ENCODE results near the gene SRD5A1.

The SRD5A1 gene

GRCh38 chr5:6585168-6585567 lies 48.1 kb upstream of the SRD5A1 start:
- no peak overlapping the region for H3K4me3 ChIP-seq (replicated peaks; ENCODE audit: insufficient read depth, low read length)
- no peak for DNase-seq (ENCODE audit: low read depth in 1 of 2, low spot score in 1 of 2)
- H3K27ac ChIP-seq (replicated peaks) = no peak overlapping the region
- no peak for TF ChIP-seq POLR2AphosphoS5 (IDR thresholded peaks at IDR 0.05; ENCODE audit: low read depth)
- no peak for TF ChIP-seq REST (IDR thresholded peaks at IDR 0.05; ENCODE audit: insufficient replicate concordance, low read depth)
- TF ChIP-seq GABPA (IDR thresholded peaks at IDR 0.05; ENCODE audit: low read depth) = no peak
- TF ChIP-seq SPI1 (IDR thresholded peaks at IDR 0.05; ENCODE audit: borderline replicate concordance, low read depth) = no peak
- TF ChIP-seq CTCF (IDR thresholded peaks at IDR 0.05; ENCODE audit: insufficient read depth, low read length) = no peak
- H3K27me3 ChIP-seq (ENCODE audit: insufficient read depth, poor library complexity, severe bottlenecking) = peaks cover 40% of the 10 kb centered on the region

- DNase-seq (ENCODE audit: low read depth in 1 of 2, low spot score in 1 of 2) = no peak
- peaks cover 32% of the 10 kb centered on the region for H3K27me3 ChIP-seq (ENCODE audit: insufficient read depth, poor library complexity, severe bottlenecking)
- TF ChIP-seq GABPA (IDR thresholded peaks at IDR 0.05; ENCODE audit: low read depth) (no peak), CTCF (IDR thresholded peaks at IDR 0.05; ENCODE audit: insufficient read depth, low read length) (no peak), REST (IDR thresholded peaks at IDR 0.05; ENCODE audit: insufficient replicate concordance, low read depth) (no peak), SPI1 (IDR thresholded peaks at IDR 0.05; ENCODE audit: borderline replicate concordance, low read depth) (no peak), POLR2AphosphoS5 (IDR thresholded peaks at IDR 0.05; ENCODE audit: low read depth) (no peak)
- no peak overlapping the region for H3K27ac ChIP-seq (replicated peaks)
- no peak overlapping the region for H3K4me3 ChIP-seq (replicated peaks; ENCODE audit: insufficient read depth, low read length)
These were observed 47.1 kb upstream of the SRD5A1 start for GRCh38 chr5:6585939-6586646.

GRCh38 chr5:6586647-6587042 lies 46.6 kb upstream of the SRD5A1 start:
- Histone ChIP-seq H3K4me3 (replicated peaks; ENCODE audit: insufficient read depth, low read length) (no peak overlapping the region), H3K27ac (replicated peaks) (no peak overlapping the region), H3K27me3 (ENCODE audit: insufficient read depth, poor library complexity, severe bottlenecking) (peaks cover 29% of the 10 kb centered on the region)
- TF ChIP-seq GABPA (IDR thresholded peaks at IDR 0.05; ENCODE audit: low read depth) (no peak), REST (IDR thresholded peaks at IDR 0.05; ENCODE audit: insufficient replicate concordance, low read depth) (no peak), SPI1 (IDR thresholded peaks at IDR 0.05; ENCODE audit: borderline replicate concordance, low read depth) (no peak), POLR2AphosphoS5 (IDR thresholded peaks at IDR 0.05; ENCODE audit: low read depth) (no peak), CTCF (IDR thresholded peaks at IDR 0.05; ENCODE audit: insufficient read depth, low read length) (no peak)
- no peak for DNase-seq (ENCODE audit: low read depth in 1 of 2, low spot score in 1 of 2)

Measured in HL-60 (cell line).